HepG2 (cell line): ENCODE measurements around the gene CPNE5. TPM values are rescaled to one million over a fixed set of nuclear protein-coding genes. Genes with fewer than 3 reads are reported as not detected.
A peak's percentile ranks its signal among the peaks of the same experiment; 100 is the strongest.

Experiments used
- ATAC-seq: fragments of 200-7000 bp; cut with Tn5 transposase; 3 replicates; pipeline ENCODE4 v1.9.1; 2020; ENCODE audit warnings: mild to moderate bottlenecking, moderate library complexity
- BruUV-seq: library from RNA; stranded (reverse); fragments of 400-500 nt; replicated peaks from 2 replicates; lab custom pipeline; 2021; lab: Mats Ljungman, UMichigan
- CTCF ChIA-PET: fragments of 300-600 bp; formaldehyde crosslinking; extraction: SDS; loops from one replicate; lab custom pipeline; 2021; ENCODE audit warnings: low total read pairs, inconsistent platforms, low intra/inter-chr PET ratio; lab: Yijun Ruan, JAX
- POLR2A ChIA-PET: fragments of 350-600 bp; sonication (Branson Sonifier 250); formaldehyde crosslinking; loops from one replicate; lab custom pipeline; 2020; ENCODE audit warnings: antibody characterized with exemption, inconsistent platforms; lab: Yijun Ruan, JAX
- DNase-seq: peaks from one replicate; pipeline ENCODE4 v3.0.0-alpha.2; 2015; ENCODE audit warnings: low spot score
- FAIRE-seq: peaks from 3 replicates; lab custom pipeline; 2011; peaks lifted over from hg19 to GRCh38; lab: Jason Lieb, UNC
- H2AFZ ChIP-seq: one replicate; pipeline ENCODE4 v1.6.1; 2011; ENCODE audit warnings: low read length, inconsistent platforms
- H3K27ac ChIP-seq: fragments of 300-600 bp; 3 replicates; pipeline ENCODE4 v1.8.0; 2011; ENCODE audit warnings: mixed run types, mild to moderate bottlenecking, mixed read lengths, low read length, inconsistent platforms; ENCODE audit not compliant: insufficient read depth; ENCODE audit errors: extremely low read length
- H3K27me3 ChIP-seq, 2 experiments: fragments of 200-600 bp in 1 of 2; 2 replicates in 1 of 2; 3 replicates in 1 of 2; pipeline versions ENCODE4 v1.6.0 to v1.8.0; 2011; ENCODE audit warnings: low read length in 2 of 2, mild to moderate bottlenecking in 2 of 2, moderate library complexity in 2 of 2, inconsistent platforms in 1 of 2; ENCODE audit not compliant: insufficient read depth in 2 of 2, control insufficient read depth in 1 of 2
- H3K36me3 ChIP-seq, 2 experiments: fragments of 200-600 bp in 1 of 2; replicated peaks in 1 of 2; 2 replicates in 1 of 2; 3 replicates in 1 of 2; pipeline versions ENCODE4 v1.5.1 to v1.8.0; 2011; ENCODE audit warnings: low read length in 2 of 2, inconsistent platforms in 1 of 2; ENCODE audit not compliant: insufficient read depth in 2 of 2, control insufficient read depth in 1 of 2
- H3K4me1 ChIP-seq: 2 replicates; pipeline ENCODE4 v1.5.1; 2012; ENCODE audit warnings: low read length, inconsistent platforms; ENCODE audit not compliant: insufficient read depth
- H3K4me2 ChIP-seq: 2 replicates; pipeline ENCODE4 v1.6.0; 2011; ENCODE audit warnings: low read depth, low read length, inconsistent platforms
- H3K4me3 ChIP-seq, 3 experiments: fragments of 200-600 bp in 1 of 3; sonication (generic), shearing (Covaris generic) in 1 of 3; replicated peaks in 1 of 3; 2 replicates each; pipeline ENCODE4 v1.5.1; 2011 to 2016; ENCODE audit warnings: low read length in 3 of 3, inconsistent platforms in 2 of 3, low read depth in 2 of 3, mild to moderate bottlenecking in 2 of 3, control low read depth in 1 of 3, mixed read lengths in 1 of 3; ENCODE audit not compliant: insufficient read depth in 1 of 3
- H3K79me2 ChIP-seq: one replicate; pipeline ENCODE4 v1.6.1; 2011; ENCODE audit warnings: low read length, inconsistent platforms; ENCODE audit not compliant: insufficient read depth
- H3K9ac ChIP-seq: 2 replicates; pipeline ENCODE4 v1.6.0; 2011; ENCODE audit warnings: mild to moderate bottlenecking, low read depth, low read length, inconsistent platforms; ENCODE audit not compliant: insufficient read depth
- H3K9me3 ChIP-seq: 2 replicates; pipeline ENCODE4 v1.5.1; 2012; ENCODE audit warnings: mild to moderate bottlenecking, low read length
- H4K20me1 ChIP-seq: 2 replicates; pipeline ENCODE4 v1.6.0; 2011; ENCODE audit warnings: inconsistent platforms, mild to moderate bottlenecking, low read length, moderate library complexity; ENCODE audit not compliant: insufficient read depth
- FOXP1 ChIP-seq, 2 experiments: fragments of 450-650 bp in 1 of 2; IDR thresholded peaks; 2 replicates each; pipeline ENCODE4 v1.6.1; 2017 to 2018; ENCODE audit warnings: antibody characterized with exemption in 1 of 2
- KDM1A ChIP-seq: IDR thresholded peaks from 2 replicates; pipeline ENCODE4 v1.6.1; 2016; ENCODE audit warnings: missing compliant biosample characterization
- MAX ChIP-seq: IDR thresholded peaks from 2 replicates; pipeline ENCODE4 v1.6.1; 2012; ENCODE audit warnings: inconsistent platforms
- MBNL3 ChIP-seq: fragments of 250-450 bp; sonication (Bioruptor Pico); conservative IDR thresholded peaks from 2 replicates; pipeline ENCODE4 v1.8.0; 2022; ENCODE audit warnings: mild to moderate bottlenecking, inconsistent platforms
- NFRKB ChIP-seq: fragments of 450-650 bp; IDR thresholded peaks from 2 replicates; pipeline ENCODE4 v1.6.1; 2017
- NONO ChIP-seq, 2 experiments: fragments of 450-650 bp in 1 of 2; sonication (generic) in 1 of 2; formaldehyde crosslinking in 1 of 2; IDR thresholded peaks in 1 of 2; conservative IDR thresholded peaks in 1 of 2; 2 replicates each; pipeline versions ENCODE4 v1.6.1 to v1.8.0; 2017 to 2022; ENCODE audit warnings: mild to moderate bottlenecking in 1 of 2, missing genetic modification reagents in 1 of 2, moderate library complexity in 1 of 2
- PTBP1 ChIP-seq: fragments of 200-400 bp; formaldehyde crosslinking; IDR thresholded peaks from 2 replicates; pipeline ENCODE4 v1.6.1; 2018; ENCODE audit warnings: low read length, low read depth; ENCODE audit not compliant: poor library complexity, severe bottlenecking
- SSRP1 ChIP-seq: IDR thresholded peaks from 2 replicates; pipeline ENCODE4 v1.6.1; 2016; ENCODE audit warnings: control low read depth
- ZFP37 ChIP-seq: sonication (generic); formaldehyde crosslinking; IDR thresholded peaks from 2 replicates; pipeline ENCODE4 v1.4.0; 2020; ENCODE audit warnings: missing genetic modification reagents, borderline replicate concordance
- ZMYM3 ChIP-seq: sonication (generic); formaldehyde crosslinking; IDR thresholded peaks from 2 replicates; pipeline ENCODE4 v1.5.1; 2020; ENCODE audit warnings: mild to moderate bottlenecking, missing genetic modification reagents
- ZNF160 ChIP-seq: sonication (generic); formaldehyde crosslinking; IDR thresholded peaks from 2 replicates; pipeline ENCODE4 v1.8.0; 2022; ENCODE audit warnings: mild to moderate bottlenecking, inconsistent platforms, missing genetic modification reagents
- ZNF543 ChIP-seq: sonication (generic); formaldehyde crosslinking; IDR thresholded peaks from 2 replicates; pipeline ENCODE4 v1.4.0; 2020; ENCODE audit warnings: mild to moderate bottlenecking, missing genetic modification reagents
- ZNF772 ChIP-seq: sonication (generic); formaldehyde crosslinking; IDR thresholded peaks from 2 replicates; pipeline ENCODE4 v1.5.0; 2020; ENCODE audit warnings: mild to moderate bottlenecking, missing genetic modification reagents
- WGBS: methylation state at CpG from one replicate; pipeline ENCODE4 v1.1.6; 2017; ENCODE audit warnings: low lambda C conversion rate; 5-methylcytosine and 5-hydroxymethylcytosine counted together
- in situ Hi-C: cut with HindIII; loops from 2 replicates; pipeline ENCODE4 v1.10.0; 2017; ENCODE audit warnings: low pct_unique_long_range_greater_than_20kb; ENCODE audit not compliant: extremely low pct_ligation_motif_present
- intact Hi-C: fragments of 100-400 bp; cut with micrococcal nuclease; formaldehyde crosslinking; loops from one replicate; pipeline ENCODE4 v1.10.0; 2022; ENCODE audit not compliant: unreplicated experiment
- polyA plus RNA-seq, 8 experiments: library from polyadenylated mRNA; depleted of rRNA in 3 of 8; stranded (reverse) in 7 of 8; unstranded in 1 of 8; fragments of >200 nt; fragmentation: Illumina TruSeq in 4 of 8; extraction: Trizol in 4 of 8; gene quantifications; 2 replicates each; pipeline versions ENCODE4 v1.2.1 to v1.2.3, GENCODE V29; 2011 to 2016; ENCODE audit warnings: low read depth in 4 of 8, missing spikeins in 1 of 8, mixed read lengths in 1 of 8; ENCODE audit not compliant: insufficient read depth in 1 of 8
- total RNA-seq, 5 experiments: library from RNA; depleted of rRNA; stranded (reverse); fragments of >200 nt; fragmentation: Illumina TruSeq; extraction: Trizol; gene quantifications; 2 replicates each; pipeline ENCODE4 v1.2.3, GENCODE V29; 2016; ENCODE audit warnings: low read depth in 1 of 5
- TF ChIP-seq, protein P1 (sequence below): sonication (generic); formaldehyde crosslinking; IDR thresholded peaks from 2 replicates; pipeline ENCODE4 v1.4.0; 2020; ENCODE audit warnings: low read depth, missing genetic modification reagents
- TF ChIP-seq, protein P2 (sequence below): IDR thresholded peaks from 2 replicates; pipeline ENCODE4 v1.6.1; 2016; ENCODE audit warnings: low read depth

Gene CPNE5
- total and polyA plus RNA-seq, 2 of the 13 experiments (the other 11 are each of a cell fraction or from before 2014, with no cell fraction given) = 0.16 TPM; not detected in 1

DNA sequence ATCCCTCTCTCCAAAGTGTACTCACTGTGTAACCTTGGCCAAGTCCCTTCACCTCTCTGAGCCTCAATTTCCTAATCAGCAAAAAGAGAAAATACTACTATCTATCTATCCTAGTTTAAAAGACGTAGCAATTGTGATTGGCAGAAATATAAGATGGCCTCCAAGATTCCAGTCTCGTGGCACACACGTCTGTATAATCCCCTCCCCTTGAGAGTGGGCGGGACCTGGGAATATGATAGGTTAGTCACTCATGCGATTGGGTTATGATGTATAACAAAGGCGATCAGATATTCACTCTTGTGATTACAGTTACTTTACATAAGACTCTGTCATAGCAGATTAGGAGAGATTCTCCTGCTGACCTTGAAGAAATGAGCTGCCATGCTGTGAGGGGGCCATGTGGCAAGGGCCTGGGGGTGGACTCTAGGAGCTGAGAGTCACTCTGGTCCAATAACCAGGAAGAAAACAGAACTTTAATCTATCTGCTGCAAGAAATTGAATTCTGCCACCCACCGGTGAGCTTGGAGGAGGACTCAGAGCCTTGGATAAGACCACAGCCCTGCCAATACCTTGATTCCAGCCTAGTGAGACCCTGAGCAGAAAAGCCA lies 6.0 kb downstream of the CPNE5 start:
- no peak for ATAC-seq
- POLR2A ChIA-PET = interaction anchor here (1.8 kb wide), 1 partner anchor 13 kb away, joined by 6 read pairs; no protein-coding TSS in a partner anchor
- CTCF ChIA-PET = no interaction called here

DNA sequence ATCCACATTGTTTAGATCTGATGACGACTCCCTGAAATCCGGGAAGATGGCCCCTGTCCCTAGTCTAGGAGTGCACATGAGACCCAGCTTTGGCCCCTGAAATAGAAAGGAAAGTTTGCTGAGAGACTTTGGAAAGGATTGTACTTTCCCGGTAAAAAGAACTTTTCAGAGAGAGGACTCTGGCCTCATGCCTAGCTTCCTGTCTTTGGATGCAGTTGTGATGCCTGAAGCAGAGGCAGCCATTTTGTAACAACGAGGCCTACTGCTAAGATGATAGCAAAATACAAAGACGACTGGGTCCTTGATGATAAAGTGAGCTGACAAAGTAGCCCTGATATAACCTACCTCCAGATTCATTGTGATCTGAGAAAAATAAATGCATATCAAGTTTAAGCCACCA lies 6.9 kb downstream of the CPNE5 start:
- Histone ChIP-seq H3K9me3 (peaks cover 3% of the 10 kb centered on the region; the same call in 1 of the 2 replicates), H3K9ac (peak overlapping the region; percentile 16; the same call in 1 of the 2 replicates), H3K36me3 (no peaks in the 10 kb centered on the region), H2AFZ (peak overlapping the region; percentile 46), H3K27ac (no peak overlapping the region), H3K4me3 (no peak overlapping the region), H3K4me1 (peaks cover 95% of the 10 kb centered on the region), H3K4me2 (no peak overlapping the region), H3K79me2 (no peaks in the 10 kb centered on the region), H3K27me3 (peaks cover 0 to 2% of the 10 kb centered on the region in 2 experiments; a peak in 2 of 5 replicates), H4K20me1 (no peaks in the 10 kb centered on the region)
- in situ Hi-C loops (no loop called here), intact Hi-C loops (no loop called here)
- 45% methylated on average over 5 of the region's 5 CpGs for WGBS
- ATAC-seq (no peak), DNase-seq (no peak), FAIRE-seq (no peak)
- POLR2A ChIA-PET = no interaction called here
- CTCF ChIA-PET = no interaction called here
- BruUV-seq = no TSS peak
- peak; percentile 91 for TF ChIP-seq ZMYM3 (CRISPR knock-in tag)
- 0 out of 2 replicates have a peak, but pooled peaks have one; percentile 42 for TF ChIP-seq ZNF160 (CRISPR knock-in tag)
- TF ChIP-seq PTBP1 = no peak
- TF ChIP-seq, protein P1, sequence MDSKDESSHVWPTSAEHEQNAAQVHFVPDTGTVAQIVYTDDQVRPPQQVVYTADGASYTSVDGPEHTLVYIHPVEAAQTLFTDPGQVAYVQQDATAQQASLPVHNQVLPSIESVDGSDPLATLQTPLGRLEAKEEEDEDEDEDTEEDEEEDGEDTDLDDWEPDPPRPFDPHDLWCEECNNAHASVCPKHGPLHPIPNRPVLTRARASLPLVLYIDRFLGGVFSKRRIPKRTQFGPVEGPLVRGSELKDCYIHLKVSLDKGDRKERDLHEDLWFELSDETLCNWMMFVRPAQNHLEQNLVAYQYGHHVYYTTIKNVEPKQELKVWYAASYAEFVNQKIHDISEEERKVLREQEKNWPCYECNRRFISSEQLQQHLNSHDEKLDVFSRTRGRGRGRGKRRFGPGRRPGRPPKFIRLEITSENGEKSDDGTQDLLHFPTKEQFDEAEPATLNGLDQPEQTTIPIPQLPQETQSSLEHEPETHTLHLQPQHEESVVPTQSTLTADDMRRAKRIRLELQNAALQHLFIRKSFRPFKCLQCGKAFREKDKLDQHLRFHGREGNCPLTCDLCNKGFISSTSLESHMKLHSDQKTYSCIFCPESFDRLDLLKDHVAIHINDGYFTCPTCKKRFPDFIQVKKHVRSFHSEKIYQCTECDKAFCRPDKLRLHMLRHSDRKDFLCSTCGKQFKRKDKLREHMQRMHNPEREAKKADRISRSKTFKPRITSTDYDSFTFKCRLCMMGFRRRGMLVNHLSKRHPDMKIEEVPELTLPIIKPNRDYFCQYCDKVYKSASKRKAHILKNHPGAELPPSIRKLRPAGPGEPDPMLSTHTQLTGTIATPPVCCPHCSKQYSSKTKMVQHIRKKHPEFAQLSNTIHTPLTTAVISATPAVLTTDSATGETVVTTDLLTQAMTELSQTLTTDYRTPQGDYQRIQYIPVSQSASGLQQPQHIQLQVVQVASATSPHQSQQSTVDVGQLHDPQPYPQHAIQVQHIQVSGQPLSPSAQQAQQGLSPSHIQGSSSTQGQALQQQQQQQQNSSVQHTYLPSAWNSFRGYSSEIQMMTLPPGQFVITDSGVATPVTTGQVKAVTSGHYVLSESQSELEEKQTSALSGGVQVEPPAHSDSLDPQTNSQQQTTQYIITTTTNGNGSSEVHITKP (CRISPR knock-in tag) = no peak
- no peak for TF ChIP-seq NONO (IDR thresholded peaks at IDR 0.05)
- TF ChIP-seq NONO (CRISPR knock-in tag; conservative IDR thresholded peaks at IDR 0.05) = no peak
- TF ChIP-seq KDM1A (CRISPR knock-in tag) = peak; percentile 64; the same call in 1 of the 2 replicates
- TF ChIP-seq MAX = 0 out of 2 replicates have a peak, but pooled peaks have one; percentile 20

More for the DNA sequence above, 6.0 kb downstream of the CPNE5 start:
- in situ Hi-C loops (no loop called here), intact Hi-C loops (no loop called here)
- Histone ChIP-seq H3K27me3 (peaks cover 4 to 12% of the 10 kb centered on the region in 2 experiments; a peak in 4 of 5 replicates), H3K36me3 (no peaks in the 10 kb centered on the region), H4K20me1 (no peaks in the 10 kb centered on the region), H3K27ac (no peak overlapping the region), H3K9ac (no peak overlapping the region), H3K79me2 (no peaks in the 10 kb centered on the region), H3K4me2 (no peak overlapping the region), H3K4me3 (no peak overlapping the region), H3K4me1 (peaks cover 87% of the 10 kb centered on the region), H3K9me3 (peaks cover 3% of the 10 kb centered on the region; the same call in 1 of the 2 replicates), H2AFZ (no peak overlapping the region)
- 79% methylated on average over 7 of the region's 7 CpGs for WGBS
- BruUV-seq = no TSS peak
- no peak for TF ChIP-seq ZNF772
- no peak for TF ChIP-seq ZFP37 (CRISPR knock-in tag)
- TF ChIP-seq, protein P2, sequence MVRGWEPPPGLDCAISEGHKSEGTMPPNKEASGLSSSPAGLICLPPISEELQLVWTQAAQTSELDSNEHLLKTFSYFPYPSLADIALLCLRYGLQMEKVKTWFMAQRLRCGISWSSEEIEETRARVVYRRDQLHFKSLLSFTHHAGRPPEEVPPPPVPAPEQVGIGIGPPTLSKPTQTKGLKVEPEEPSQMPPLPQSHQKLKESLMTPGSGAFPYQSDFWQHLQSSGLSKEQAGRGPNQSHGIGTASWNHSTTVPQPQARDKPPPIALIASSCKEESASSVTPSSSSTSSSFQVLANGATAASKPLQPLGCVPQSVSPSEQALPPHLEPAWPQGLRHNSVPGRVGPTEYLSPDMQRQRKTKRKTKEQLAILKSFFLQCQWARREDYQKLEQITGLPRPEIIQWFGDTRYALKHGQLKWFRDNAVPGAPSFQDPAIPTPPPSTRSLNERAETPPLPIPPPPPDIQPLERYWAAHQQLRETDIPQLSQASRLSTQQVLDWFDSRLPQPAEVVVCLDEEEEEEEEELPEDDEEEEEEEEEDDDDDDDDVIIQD (CRISPR knock-in tag) = no peak
- peak; percentile 100 for TF ChIP-seq ZNF543 (CRISPR knock-in tag)
- TF ChIP-seq NFRKB = no peak
- TF ChIP-seq FOXP1 (IDR thresholded peaks at IDR 0.05) = no peak
- TF ChIP-seq FOXP1 (CRISPR knock-in tag; IDR thresholded peaks at IDR 0.05) = no peak
- TF ChIP-seq MBNL3 (CRISPR knock-in tag) = no peak
- TF ChIP-seq SSRP1 (CRISPR knock-in tag) = no peak
- no peak for DNase-seq
- FAIRE-seq = no peak
